Immature natural killer cell (primary cell): ENCODE results near the gene NTSR2. TPM values are rescaled to one million over a fixed set of nuclear protein-coding genes. Genes with fewer than 3 reads are reported as not detected.

ENCODE experiments used
- DNase-seq, 3 donors: peaks; one replicate each; pipeline ENCODE4 v3.0.0; 2022; ENCODE audit warnings: mixed read lengths in 1 of 3
- H3K27ac Mint-ChIP-seq, 6 donors: one replicate each; pipeline ENCODE4 v1.8.0; 2020; ENCODE audit warnings: mixed read lengths in 6 of 6, mild to moderate bottlenecking in 5 of 6, inconsistent platforms in 4 of 6, moderate library complexity in 3 of 6
- H3K27me3 Mint-ChIP-seq, 3 donors: one replicate each; pipeline ENCODE4 v1.8.0; 2020 to 2021; ENCODE audit warnings: low read depth in 3 of 3, mild to moderate bottlenecking in 3 of 3, mixed read lengths in 3 of 3, moderate library complexity in 3 of 3, inconsistent platforms in 1 of 3
- H3K36me3 Mint-ChIP-seq, 3 donors: one replicate each; pipeline ENCODE4 v1.8.0; 2020; ENCODE audit warnings: mixed read lengths in 3 of 3, inconsistent platforms in 2 of 3, mild to moderate bottlenecking in 2 of 3
- H3K4me1 Mint-ChIP-seq, 2 donors: one replicate each; pipeline ENCODE4 v1.8.0; 2020; ENCODE audit warnings: inconsistent platforms in 2 of 2, mild to moderate bottlenecking in 2 of 2, mixed read lengths in 2 of 2, moderate library complexity in 1 of 2
- H3K4me3 Mint-ChIP-seq, 5 donors: one replicate each; pipeline ENCODE4 v1.8.0; 2020; ENCODE audit warnings: mild to moderate bottlenecking in 5 of 5, mixed read lengths in 5 of 5, inconsistent platforms in 3 of 5, moderate library complexity in 3 of 5
- H3K9me3 Mint-ChIP-seq, 6 donors: one replicate each; pipeline ENCODE4 v1.8.0; 2020; ENCODE audit warnings: mild to moderate bottlenecking in 6 of 6, mixed read lengths in 6 of 6, inconsistent platforms in 4 of 6, moderate library complexity in 3 of 6
- polyA plus RNA-seq, 3 donors: library from polyadenylated mRNA; unstranded; fragments of 300-500 nt; fragmentation: Illumina TruSeq; gene quantifications; one replicate each; pipeline ENCODE4 v1.2.3, GENCODE V29; 2021

The NTSR2 gene
- polyA plus RNA-seq, 3 donors from 2014 or later: not detected

GRCh38 chr2:11692966-11693521 is 23.0 kb upstream of the NTSR2 start:
- H3K4me3 Mint-ChIP-seq: no peak overlapping the region
- DNase-seq: peak; percentile 59 to 64 (median 62)
- peaks cover 1 to 6% (median 2%) of the 10 kb centered on the region in 3 donors for H3K27me3 Mint-ChIP-seq
- no peaks in the 10 kb centered on the region for H3K9me3 Mint-ChIP-seq
- H3K36me3 Mint-ChIP-seq: no peaks in the 10 kb centered on the region
- H3K27ac Mint-ChIP-seq: no peak overlapping the region
- peaks cover 7 to 9% of the 10 kb centered on the region in 2 donors for H3K4me1 Mint-ChIP-seq

- Mint-ChIP-seq H3K4me3 (no peak overlapping the region), H3K27me3 (peaks cover 1 to 11% (median 6%) of the 10 kb centered on the region in 3 donors), H3K9me3 (no peaks in the 10 kb centered on the region), H3K36me3 (no peaks in the 10 kb centered on the region), H3K27ac (no peak overlapping the region), H3K4me1 (peaks cover 8 to 12% of the 10 kb centered on the region in 2 donors)
- DNase-seq: no peak
These were observed 21.2 kb upstream of the NTSR2 start for GRCh38 chr2:11691076-11691660.

- H3K4me3 Mint-ChIP-seq: peak overlapping the region in 3 of 5 donors; percentile 31 to 67 (median 37)
- H3K4me1 Mint-ChIP-seq: peaks cover 8 to 12% of the 10 kb centered on the region in 2 donors
- H3K27me3 Mint-ChIP-seq: peaks cover 5 to 18% (median 6%) of the 10 kb centered on the region in 3 donors
These were observed 18.5 kb upstream of the NTSR2 start for GRCh38 chr2:11688222-11689069.

GRCh38 chr2:11687736-11688135 is 17.7 kb upstream of the NTSR2 start:
- H3K4me1 Mint-ChIP-seq: peaks cover 8 to 12% of the 10 kb centered on the region in 2 donors
- H3K36me3 Mint-ChIP-seq: no peaks in the 10 kb centered on the region
- no peak overlapping the region for H3K27ac Mint-ChIP-seq
- no peak overlapping the region for H3K4me3 Mint-ChIP-seq
- DNase-seq: no peak
- H3K27me3 Mint-ChIP-seq: peaks cover 5 to 20% (median 6%) of the 10 kb centered on the region in 3 donors
- H3K9me3 Mint-ChIP-seq: no peaks in the 10 kb centered on the region

More at GRCh38 chr2:11688222-11689069, 18.5 kb upstream of the NTSR2 start:
- H3K36me3 Mint-ChIP-seq: no peaks in the 10 kb centered on the region
- DNase-seq: peak; percentile 64 to 67 (median 65)
- H3K9me3 Mint-ChIP-seq: no peaks in the 10 kb centered on the region
- H3K27ac Mint-ChIP-seq: no peak overlapping the region

- no peak overlapping the region for H3K27ac Mint-ChIP-seq
- no peak for DNase-seq
- H3K27me3 Mint-ChIP-seq: peaks cover 5 to 20% (median 6%) of the 10 kb centered on the region in 3 donors
- no peak overlapping the region for H3K4me3 Mint-ChIP-seq
- H3K4me1 Mint-ChIP-seq: peaks cover 8 to 12% of the 10 kb centered on the region in 2 donors
- H3K9me3 Mint-ChIP-seq: no peaks in the 10 kb centered on the region
- H3K36me3 Mint-ChIP-seq: no peaks in the 10 kb centered on the region
These were observed 16.0 kb upstream of the NTSR2 start for GRCh38 chr2:11685906-11686470.

- H3K36me3 Mint-ChIP-seq: no peaks in the 10 kb centered on the region
These were observed 15.0 kb upstream of the NTSR2 start for GRCh38 chr2:11684894-11685460.

GRCh38 chr2:11683966-11684365 is 14.0 kb upstream of the NTSR2 start:
- Mint-ChIP-seq H3K36me3 (no peaks in the 10 kb centered on the region), H3K27me3 (peaks cover 8 to 20% (median 9%) of the 10 kb centered on the region in 3 donors), H3K4me3 (no peak overlapping the region), H3K9me3 (no peaks in the 10 kb centered on the region), H3K27ac (no peak overlapping the region), H3K4me1 (peaks cover 8 to 12% of the 10 kb centered on the region in 2 donors)
- DNase-seq: no peak

More at GRCh38 chr2:11684894-11685460, 15.0 kb upstream of the NTSR2 start:
- no peak overlapping the region for H3K27ac Mint-ChIP-seq
- DNase-seq: no peak
- H3K4me1 Mint-ChIP-seq: peaks cover 8 to 12% of the 10 kb centered on the region in 2 donors
- no peak overlapping the region for H3K4me3 Mint-ChIP-seq
- peaks cover 6 to 20% (median 7%) of the 10 kb centered on the region in 3 donors for H3K27me3 Mint-ChIP-seq
- no peaks in the 10 kb centered on the region for H3K9me3 Mint-ChIP-seq

- no peaks in the 10 kb centered on the region for H3K9me3 Mint-ChIP-seq
- H3K4me1 Mint-ChIP-seq: peaks cover 5 to 7% of the 10 kb centered on the region in 2 donors
- H3K36me3 Mint-ChIP-seq: no peaks in the 10 kb centered on the region
- peaks cover 8 to 20% (median 8%) of the 10 kb centered on the region in 3 donors for H3K27me3 Mint-ChIP-seq
- no peak overlapping the region for H3K4me3 Mint-ChIP-seq
- DNase-seq: no peak
- H3K27ac Mint-ChIP-seq: no peak overlapping the region
These were observed 13.5 kb upstream of the NTSR2 start for GRCh38 chr2:11683476-11683875.

- Mint-ChIP-seq H3K36me3 (no peaks in the 10 kb centered on the region), H3K27me3 (peaks cover 7 to 17% (median 8%) of the 10 kb centered on the region in 3 donors), H3K4me3 (no peak overlapping the region), H3K4me1 (no peaks in the 10 kb centered on the region), H3K9me3 (no peaks in the 10 kb centered on the region), H3K27ac (no peak overlapping the region)
- no peak for DNase-seq
These were observed 12.6 kb upstream of the NTSR2 start for GRCh38 chr2:11682590-11682915.

- no peaks in the 10 kb centered on the region for H3K9me3 Mint-ChIP-seq
- no peaks in the 10 kb centered on the region for H3K4me1 Mint-ChIP-seq
- DNase-seq: peak in 2 of 3 donors; percentile 14 to 24
- H3K27me3 Mint-ChIP-seq: peaks cover 7 to 16% (median 8%) of the 10 kb centered on the region in 3 donors
- H3K36me3 Mint-ChIP-seq: no peaks in the 10 kb centered on the region
- no peak overlapping the region for H3K27ac Mint-ChIP-seq
- no peak overlapping the region for H3K4me3 Mint-ChIP-seq
These were observed 12.0 kb upstream of the NTSR2 start for GRCh38 chr2:11681722-11682589.

GRCh38 chr2:11680901-11681721 is 11.1 kb upstream of the NTSR2 start:
- Mint-ChIP-seq H3K4me3 (no peak overlapping the region), H3K9me3 (no peaks in the 10 kb centered on the region), H3K36me3 (no peaks in the 10 kb centered on the region), H3K27me3 (peaks cover 7 to 18% (median 12%) of the 10 kb centered on the region in 3 donors), H3K27ac (no peak overlapping the region), H3K4me1 (no peaks in the 10 kb centered on the region)
- no peak for DNase-seq

- no peaks in the 10 kb centered on the region for H3K36me3 Mint-ChIP-seq
- no peaks in the 10 kb centered on the region for H3K4me1 Mint-ChIP-seq
- no peaks in the 10 kb centered on the region for H3K9me3 Mint-ChIP-seq
- DNase-seq: no peak
- no peak overlapping the region for H3K27ac Mint-ChIP-seq
- peaks cover 7 to 19% (median 15%) of the 10 kb centered on the region in 3 donors for H3K27me3 Mint-ChIP-seq
- no peak overlapping the region for H3K4me3 Mint-ChIP-seq
These were observed 10.3 kb upstream of the NTSR2 start for GRCh38 chr2:11680182-11680900.
